Hepatocyte (in vitro differentiated cells): ENCODE measurements around the gene GDPD5. TPM values are rescaled to one million over a fixed set of nuclear protein-coding genes. Genes with fewer than 3 reads are reported as not detected.

Experiments used
- DNase-seq: peaks from one replicate; pipeline ENCODE4 v3.0.0-alpha.2; 2016; ENCODE audit warnings: low spot score
- H2AFZ ChIP-seq: fragments of 200-600 bp; sonication (generic); 2 replicates; pipeline ENCODE4 v1.6.0; 2016; ENCODE audit warnings: antibody characterized with exemption, mild to moderate bottlenecking
- H3K27ac ChIP-seq: fragments of 200-600 bp; sonication (generic); 2 replicates; pipeline ENCODE4 v1.5.1; 2016; ENCODE audit warnings: mild to moderate bottlenecking
- H3K27me3 ChIP-seq: fragments of 200-600 bp; sonication (generic); 2 replicates; pipeline ENCODE4 v1.6.1; 2016
- H3K36me3 ChIP-seq: fragments of 200-600 bp; sonication (generic); replicated peaks from 2 replicates; pipeline ENCODE4 v1.5.1; 2016; ENCODE audit warnings: low read depth; ENCODE audit not compliant: insufficient read depth
- H3K4me1 ChIP-seq: fragments of 200-600 bp; sonication (generic); 2 replicates; pipeline ENCODE4 v1.5.1; 2016; ENCODE audit warnings: mild to moderate bottlenecking, moderate library complexity; ENCODE audit not compliant: insufficient read depth
- H3K4me2 ChIP-seq: fragments of 200-600 bp; sonication (generic); 2 replicates; pipeline ENCODE4 v1.6.0; 2016
- H3K4me3 ChIP-seq: fragments of 200-600 bp; sonication (generic); 2 replicates; pipeline ENCODE4 v1.5.1; 2016; ENCODE audit warnings: mild to moderate bottlenecking
- H3K79me2 ChIP-seq: fragments of 200-600 bp; sonication (generic); 2 replicates; pipeline ENCODE4 v1.6.0; 2017; ENCODE audit warnings: mild to moderate bottlenecking
- H3K9me2 ChIP-seq: fragments of 200-600 bp; sonication (generic); replicated peaks from 2 replicates; pipeline ENCODE4 v1.6.0; 2017; ENCODE audit warnings: mild to moderate bottlenecking; ENCODE audit not compliant: insufficient read depth
- H3K9me3 ChIP-seq: fragments of 200-600 bp; sonication (generic); 2 replicates; pipeline ENCODE4 v1.5.1; 2016; ENCODE audit warnings: low read depth, mild to moderate bottlenecking
- H4K20me1 ChIP-seq: fragments of 200-600 bp; sonication (generic); 2 replicates; pipeline ENCODE4 v1.6.0; 2016; ENCODE audit warnings: mild to moderate bottlenecking; ENCODE audit not compliant: insufficient read depth, poor library complexity, severe bottlenecking
- EZH2 ChIP-seq: fragments of 200-600 bp; sonication (generic); IDR thresholded peaks from 2 replicates; pipeline ENCODE4 v1.6.1; 2016; ENCODE audit warnings: antibody characterized with exemption, mild to moderate bottlenecking, borderline replicate concordance
- EZH2phosphoT487 ChIP-seq: fragments of 200-600 bp; sonication (generic); IDR thresholded peaks from one replicate; pipeline ENCODE4 v1.6.1; 2018; ENCODE audit warnings: antibody characterized with exemption, mild to moderate bottlenecking, low read depth, moderate library complexity; ENCODE audit not compliant: unreplicated experiment, severe bottlenecking
- WGBS: methylation state at CpG from one replicate; pipeline ENCODE4 v1.1.6; 2016; ENCODE audit warnings: low lambda C conversion rate; ENCODE audit errors: missing lambda C conversion rate; 5-methylcytosine and 5-hydroxymethylcytosine counted together
- polyA plus RNA-seq: library from polyadenylated mRNA; unstranded; fragments of >200 nt; fragmentation: Nextera tagmentation; extraction: Ambion mirVana; gene quantifications from 2 replicates; pipeline ENCODE4 v1.2.1, GENCODE V29; 2016
- total RNA-seq: library from RNA; depleted of rRNA; stranded (reverse); fragments of >200 nt; gene quantifications from 2 replicates; pipeline ENCODE4 v1.2.3, GENCODE V29; 2014
- TF ChIP-seq, protein P1 (sequence below): fragments of 200-600 bp; sonication (generic); IDR thresholded peaks from 2 replicates; pipeline ENCODE4 v1.5.1; 2016; ENCODE audit warnings: antibody characterized with exemption, mild to moderate bottlenecking; ENCODE audit not compliant: poor library complexity

Gene GDPD5
- total and polyA plus RNA-seq, 2 experiments from 2014 or later = 5.2 to 8.9 TPM

DNA sequence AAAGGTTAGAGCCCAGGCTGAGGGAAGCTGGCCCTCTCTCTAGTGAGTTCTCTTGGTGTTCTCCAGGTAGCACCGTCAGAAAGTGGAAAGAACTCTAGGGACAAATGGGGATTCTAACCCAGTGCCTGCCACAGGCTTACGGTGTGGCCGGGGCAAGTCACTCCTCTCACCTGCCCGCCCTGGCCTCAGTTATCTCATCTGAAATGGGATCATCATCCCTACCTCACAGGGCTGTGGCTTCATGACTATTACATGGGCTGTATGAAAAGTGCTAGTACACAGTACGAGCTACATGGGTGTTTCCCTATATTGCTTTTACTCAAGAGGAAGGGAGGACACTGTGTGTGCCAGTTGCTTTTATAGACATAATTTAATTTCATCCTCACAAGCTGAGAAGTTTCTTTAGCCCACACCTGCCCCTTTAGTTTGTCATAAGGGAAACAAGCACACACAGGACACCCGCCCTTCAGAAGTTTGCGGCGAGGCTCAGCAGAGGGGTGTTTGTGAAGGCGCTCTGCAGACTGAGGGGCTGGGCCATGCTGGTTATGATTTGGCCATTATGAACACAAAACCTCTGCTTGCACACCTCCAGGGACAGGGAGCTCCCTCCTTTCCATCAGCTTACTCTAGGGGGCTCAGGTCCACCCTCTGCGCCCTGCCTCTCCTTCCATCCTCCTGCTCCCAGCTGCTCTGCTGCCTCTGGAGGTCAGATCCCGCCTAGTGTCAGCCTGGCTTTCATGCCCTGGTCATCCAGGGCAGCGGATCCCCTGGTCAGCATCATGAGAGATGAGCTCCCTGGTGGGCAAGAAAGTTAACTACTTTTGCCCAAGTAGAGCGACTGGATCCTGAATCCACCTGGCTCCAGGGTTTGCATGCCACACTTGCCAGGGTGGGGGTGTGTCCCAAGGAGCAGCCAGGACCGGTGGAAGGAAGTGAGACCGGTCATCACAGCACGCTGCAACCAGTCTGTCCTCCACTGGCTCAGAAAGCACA is 93.9 kb downstream of the GDPD5 start:
- 60% methylated on average over 16 of the region's 16 CpGs for WGBS
- Histone ChIP-seq H3K9me3 (peaks cover 5% of the 10 kb centered on the region), H3K79me2 (no peaks in the 10 kb centered on the region), H3K4me3 (no peak overlapping the region), H3K4me2 (no peak overlapping the region), H3K9me2 (no peaks in the 10 kb centered on the region), H3K27ac (no peak overlapping the region), H4K20me1 (no peaks in the 10 kb centered on the region), H3K4me1 (no peaks in the 10 kb centered on the region), H2AFZ (no peak overlapping the region), H3K36me3 (no peaks in the 10 kb centered on the region), H3K27me3 (peaks cover 45% of the 10 kb centered on the region)
- TF ChIP-seq EZH2 (no peak), EZH2phosphoT487 (no peak)
- TF ChIP-seq, protein P1, sequence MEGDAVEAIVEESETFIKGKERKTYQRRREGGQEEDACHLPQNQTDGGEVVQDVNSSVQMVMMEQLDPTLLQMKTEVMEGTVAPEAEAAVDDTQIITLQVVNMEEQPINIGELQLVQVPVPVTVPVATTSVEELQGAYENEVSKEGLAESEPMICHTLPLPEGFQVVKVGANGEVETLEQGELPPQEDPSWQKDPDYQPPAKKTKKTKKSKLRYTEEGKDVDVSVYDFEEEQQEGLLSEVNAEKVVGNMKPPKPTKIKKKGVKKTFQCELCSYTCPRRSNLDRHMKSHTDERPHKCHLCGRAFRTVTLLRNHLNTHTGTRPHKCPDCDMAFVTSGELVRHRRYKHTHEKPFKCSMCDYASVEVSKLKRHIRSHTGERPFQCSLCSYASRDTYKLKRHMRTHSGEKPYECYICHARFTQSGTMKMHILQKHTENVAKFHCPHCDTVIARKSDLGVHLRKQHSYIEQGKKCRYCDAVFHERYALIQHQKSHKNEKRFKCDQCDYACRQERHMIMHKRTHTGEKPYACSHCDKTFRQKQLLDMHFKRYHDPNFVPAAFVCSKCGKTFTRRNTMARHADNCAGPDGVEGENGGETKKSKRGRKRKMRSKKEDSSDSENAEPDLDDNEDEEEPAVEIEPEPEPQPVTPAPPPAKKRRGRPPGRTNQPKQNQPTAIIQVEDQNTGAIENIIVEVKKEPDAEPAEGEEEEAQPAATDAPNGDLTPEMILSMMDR = no peak
- DNase-seq = no peak

DNA sequence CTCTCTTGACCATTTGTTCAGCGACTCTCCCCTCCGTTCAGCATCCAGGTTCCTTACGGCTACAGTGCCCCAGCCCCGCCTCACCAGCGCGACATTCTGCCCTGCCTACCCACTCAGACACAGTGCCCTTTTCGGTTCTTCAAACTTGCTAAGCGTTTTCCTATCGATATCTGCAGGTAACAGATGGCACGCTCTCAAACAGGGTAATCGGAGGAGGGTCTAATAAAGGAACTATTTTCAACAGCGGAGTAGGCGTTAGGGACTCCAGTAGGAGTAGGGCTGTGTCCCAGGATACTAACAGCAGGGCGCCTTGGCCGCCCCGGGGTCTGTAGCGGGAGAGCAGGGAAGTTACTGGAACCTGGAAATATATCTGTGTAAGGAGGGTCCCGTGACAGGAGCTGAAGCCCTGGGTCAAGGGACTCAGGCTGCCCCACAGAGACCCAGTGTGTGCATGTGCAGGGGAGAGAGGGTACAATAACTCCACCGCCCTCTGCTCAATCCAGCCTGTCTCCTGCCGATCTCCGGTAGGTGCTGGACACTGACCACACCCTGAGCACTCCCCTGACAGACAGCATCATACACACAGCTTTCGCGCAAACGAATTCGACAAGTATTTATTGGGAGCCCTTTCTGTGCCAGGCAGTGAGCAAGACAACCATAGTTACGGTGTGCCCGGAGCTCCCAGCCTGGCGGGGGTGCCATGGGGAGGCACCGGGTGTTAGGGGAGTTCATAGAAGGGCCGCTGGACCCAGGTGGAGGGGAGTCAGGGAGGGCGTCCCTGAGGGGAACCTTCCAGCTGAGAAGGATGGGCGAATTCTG is 94.8 kb downstream of the GDPD5 start:
- peaks cover 5% of the 10 kb centered on the region for H3K9me3 ChIP-seq
- H3K4me3 ChIP-seq = no peak overlapping the region
- WGBS = 47% methylated on average over 32 of the region's 32 CpGs

DNA sequence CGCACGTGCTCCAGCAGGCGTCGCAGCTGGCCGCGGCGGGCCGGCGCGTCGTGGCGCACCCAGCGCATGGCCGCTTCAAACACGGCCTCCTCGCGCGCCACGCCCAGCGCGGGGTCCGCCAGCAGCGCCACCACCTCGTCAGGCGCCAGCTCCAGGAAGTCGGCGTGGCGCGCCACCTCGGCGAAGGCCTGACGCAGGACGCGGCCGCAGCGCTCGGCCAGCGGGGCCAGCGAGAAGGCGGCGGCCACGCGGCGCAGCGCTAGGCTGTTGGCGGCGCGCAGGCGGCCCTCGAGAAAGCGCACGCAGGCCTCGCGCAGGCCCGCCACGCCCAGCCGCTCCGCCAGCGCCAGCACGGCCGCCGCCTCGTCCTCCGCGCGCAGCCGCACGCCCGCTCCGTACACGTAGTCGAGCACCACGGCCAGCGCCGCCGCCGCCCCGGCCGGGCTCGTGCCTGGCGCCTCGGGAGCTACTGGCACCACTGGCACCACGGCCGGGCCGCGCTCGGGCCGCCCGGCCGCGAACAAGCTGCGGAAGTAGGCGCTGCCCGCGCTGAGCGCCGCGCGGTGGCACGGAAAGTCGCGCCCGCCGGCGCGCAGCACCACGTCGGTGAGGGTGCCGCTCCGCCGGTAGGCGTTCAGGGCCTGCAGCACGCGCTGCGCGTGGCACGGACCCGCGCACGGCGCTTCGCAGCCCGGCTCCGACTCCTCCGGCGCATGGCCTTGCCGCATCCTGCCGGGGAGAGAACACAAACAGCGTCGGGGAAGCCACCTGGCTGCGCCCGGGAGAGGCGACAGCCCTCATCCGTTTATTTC is 95.6 kb downstream of the GDPD5 start:
- peak; percentile 68 for TF ChIP-seq EZH2
- TF ChIP-seq, protein P1 = no peak
- H3K27ac ChIP-seq = no peak overlapping the region

More for the DNA sequence above, 94.8 kb downstream of the GDPD5 start:
- no peaks in the 10 kb centered on the region for H3K79me2 ChIP-seq
- H3K4me2 ChIP-seq = peak overlapping the region; percentile 79
- no peak overlapping the region for H3K27ac ChIP-seq
- no peaks in the 10 kb centered on the region for H4K20me1 ChIP-seq
- peaks cover 45% of the 10 kb centered on the region for H3K27me3 ChIP-seq
- peak overlapping the region; percentile 28 for H2AFZ ChIP-seq
- no peaks in the 10 kb centered on the region for H3K36me3 ChIP-seq
- no peak for DNase-seq
- TF ChIP-seq, protein P1 = no peak
- TF ChIP-seq EZH2 (no peak), EZH2phosphoT487 (no peak)
- no peaks in the 10 kb centered on the region for H3K4me1 ChIP-seq
- no peaks in the 10 kb centered on the region for H3K9me2 ChIP-seq

More for the DNA sequence above, 95.6 kb downstream of the GDPD5 start:
- H2AFZ ChIP-seq = peak overlapping the region; percentile 31
- no peaks in the 10 kb centered on the region for H3K79me2 ChIP-seq
- no peaks in the 10 kb centered on the region for H4K20me1 ChIP-seq
- peaks cover 45% of the 10 kb centered on the region for H3K27me3 ChIP-seq
- H3K4me3 ChIP-seq = peak overlapping the region; percentile 7
- peak overlapping the region; percentile 79 for H3K4me2 ChIP-seq
- no peaks in the 10 kb centered on the region for H3K36me3 ChIP-seq
- H3K9me3 ChIP-seq = peaks cover 5% of the 10 kb centered on the region
- 3% methylated on average over 87 of the region's 134 CpGs for WGBS
- no peaks in the 10 kb centered on the region for H3K9me2 ChIP-seq
- DNase-seq = peak; percentile 84
- no peaks in the 10 kb centered on the region for H3K4me1 ChIP-seq
